PC-3 (cell line): ENCODE results near the gene DNM2.

Source experiments
- CTCF ChIP-seq: fragments of 300-600 bp; sonication (generic); conservative IDR thresholded peaks from 2 replicates; pipeline ENCODE4 v1.5.1; 2017; ENCODE audit warnings: antibody characterized with exemption, low read depth, mild to moderate bottlenecking, low read length
- EZH2phosphoT487 ChIP-seq: fragments of 300-600 bp; sonication (generic); IDR thresholded peaks from 2 replicates; pipeline ENCODE4 v1.6.1; 2018; ENCODE audit warnings: mild to moderate bottlenecking, antibody characterized with exemption, low read length, borderline replicate concordance

- no peak for TF ChIP-seq CTCF
- no peak for TF ChIP-seq EZH2phosphoT487
These were observed 34.3 kb upstream of the DNM2 start for GRCh38 chr19:10683582-10683981.
